ENCODE data around the gene ZBTB16. TPM values are rescaled to one million over a fixed set of nuclear protein-coding genes. Genes with fewer than 3 reads are reported as not detected.

ZBTB16 gene
- total and polyA plus RNA-seq, 4 donors = 32.9 to 283 (median 74.5) TPM

DNA sequence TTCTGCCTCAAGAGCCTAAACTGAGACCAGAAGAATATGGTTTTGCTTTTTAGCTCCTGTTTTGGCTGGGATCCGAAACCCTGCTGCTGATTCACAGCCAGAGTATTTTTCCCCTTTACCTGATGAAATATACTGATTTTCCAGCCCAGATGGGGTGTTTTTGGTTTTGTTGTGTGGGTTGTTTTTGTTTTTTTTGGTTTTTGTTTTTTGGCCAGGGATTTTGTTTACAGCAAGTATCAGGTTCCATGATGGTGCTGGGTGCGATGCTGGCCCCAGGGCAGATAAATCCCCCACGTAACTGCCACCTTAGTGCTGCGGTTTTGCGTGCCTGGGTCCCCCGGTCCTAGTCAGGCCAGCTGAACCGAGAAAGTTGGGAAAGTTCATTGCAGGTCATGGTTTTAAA lies 103.7 kb downstream of the ZBTB16 start:
- no peak for ATAC-seq (ENCODE audit: low FRiP score)
- Histone ChIP-seq H3K4me3 (ENCODE audit: low read length in 2 of 2) (no peak overlapping the region), H3K27ac (ENCODE audit: low read depth in 1 of 2, low read length in 2 of 2) (peak overlapping the region; percentile 98 to 99), H3K4me1 (ENCODE audit: control insufficient read depth in 1 of 2, insufficient read depth in 2 of 2, low read length in 2 of 2) (peaks cover 21 to 29% of the 10 kb centered on the region in 2 donors), H3K36me3 (ENCODE audit: control insufficient read depth in 1 of 2, insufficient read depth in 2 of 2, low read length in 1 of 2) (no peaks in the 10 kb centered on the region), H3K27me3 (ENCODE audit: control insufficient read depth in 1 of 2, insufficient read depth in 2 of 2, low read length in 1 of 2) (no peaks in the 10 kb centered on the region), H3K9me3 (ENCODE audit: control insufficient read depth, low read length) (no peaks in the 10 kb centered on the region)
- 9 to 13% methylated on average over 7 of the region's 7 CpGs for WGBS, 2 donors
- intact Hi-C loops (cut with DNase I) = loop anchor here (5.0 kb wide), 1 partner anchor 81 kb away; no protein-coding TSS in a partner anchor
- peak in 1 of 2 donors; percentile 70 for DNase-seq

GRCh38 chr11:114163830-114164401 lies 104.4 kb downstream of the ZBTB16 start:
- H3K36me3 ChIP-seq (ENCODE audit: control insufficient read depth in 1 of 2, insufficient read depth in 2 of 2, low read length in 1 of 2) = no peaks in the 10 kb centered on the region
- whole genome bisulfite sequencing, 2 donors = 10 to 30% methylated on average over 9 of the region's 9 CpGs
- intact Hi-C loops (cut with DNase I) = loop anchor here (5.0 kb wide), 1 partner anchor 82 kb away; no protein-coding TSS in a partner anchor

DNA sequence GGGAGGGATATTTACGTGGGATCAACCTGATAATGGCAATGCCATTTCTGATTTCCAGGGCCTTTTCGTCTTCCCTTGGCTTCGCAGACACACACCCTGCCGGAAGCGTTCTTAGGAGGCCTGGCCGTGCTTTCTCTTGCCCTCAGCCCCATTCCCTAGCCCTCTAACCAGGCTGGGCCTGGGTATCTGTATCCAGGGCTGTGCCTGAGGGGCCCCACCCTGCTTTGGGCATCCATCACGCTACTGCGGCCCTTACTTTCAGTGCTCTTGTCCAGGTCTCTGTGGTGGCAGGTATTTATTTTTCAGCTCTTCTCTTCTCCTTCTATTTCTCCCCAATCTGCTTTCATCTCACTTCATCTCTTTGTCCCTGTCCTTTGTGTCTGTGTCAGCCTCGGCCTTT lies 105.0 kb downstream of the ZBTB16 start:
- Histone ChIP-seq H3K4me1 (ENCODE audit: control insufficient read depth in 1 of 2, insufficient read depth in 2 of 2, low read length in 2 of 2) (peaks cover 21 to 33% of the 10 kb centered on the region in 2 donors), H3K27me3 (ENCODE audit: control insufficient read depth in 1 of 2, insufficient read depth in 2 of 2, low read length in 1 of 2) (no peaks in the 10 kb centered on the region), H3K36me3 (ENCODE audit: control insufficient read depth in 1 of 2, insufficient read depth in 2 of 2, low read length in 1 of 2) (no peaks in the 10 kb centered on the region), H3K9me3 (ENCODE audit: control insufficient read depth, low read length) (no peaks in the 10 kb centered on the region), H3K27ac (ENCODE audit: low read depth in 1 of 2, low read length in 2 of 2) (peak overlapping the region; percentile 98 to 99), H3K4me3 (ENCODE audit: low read length in 2 of 2) (no peak overlapping the region)
- DNase-seq (peak in 1 of 2 donors; percentile 43), ATAC-seq (ENCODE audit: low FRiP score) (no peak)
- intact Hi-C loops (cut with DNase I) = loop anchor here (5.0 kb wide), 1 partner anchor 82 kb away; no protein-coding TSS in a partner anchor
- WGBS, 2 donors = 90 to 94% methylated on average over 9 of the region's 9 CpGs

More at GRCh38 chr11:114163830-114164401, 104.4 kb downstream of the ZBTB16 start:
- ATAC-seq (ENCODE audit: low FRiP score) (peak; percentile 2), DNase-seq (no peak)
- Histone ChIP-seq H3K27me3 (ENCODE audit: control insufficient read depth in 1 of 2, insufficient read depth in 2 of 2, low read length in 1 of 2) (no peaks in the 10 kb centered on the region), H3K4me1 (ENCODE audit: control insufficient read depth in 1 of 2, insufficient read depth in 2 of 2, low read length in 2 of 2) (peaks cover 21 to 31% of the 10 kb centered on the region in 2 donors), H3K27ac (ENCODE audit: low read depth in 1 of 2, low read length in 2 of 2) (peak overlapping the region; percentile 98 to 99), H3K4me3 (ENCODE audit: low read length in 2 of 2) (no peak overlapping the region), H3K9me3 (ENCODE audit: control insufficient read depth, low read length) (no peaks in the 10 kb centered on the region)

GRCh38 chr11:114165326-114166230 lies 106.1 kb downstream of the ZBTB16 start:
- peaks cover 26 to 39% of the 10 kb centered on the region in 2 donors for H3K4me1 ChIP-seq (ENCODE audit: control insufficient read depth in 1 of 2, insufficient read depth in 2 of 2, low read length in 2 of 2)

GRCh38 chr11:114166362-114166761 lies 106.9 kb downstream of the ZBTB16 start:
- no peak for DNase-seq
- Histone ChIP-seq H3K36me3 (ENCODE audit: control insufficient read depth in 1 of 2, insufficient read depth in 2 of 2, low read length in 1 of 2) (no peaks in the 10 kb centered on the region), H3K9me3 (ENCODE audit: control insufficient read depth, low read length) (no peaks in the 10 kb centered on the region), H3K4me3 (ENCODE audit: low read length in 2 of 2) (no peak overlapping the region), H3K4me1 (ENCODE audit: control insufficient read depth in 1 of 2, insufficient read depth in 2 of 2, low read length in 2 of 2) (peaks cover 26 to 38% of the 10 kb centered on the region in 2 donors), H3K27me3 (ENCODE audit: control insufficient read depth in 1 of 2, insufficient read depth in 2 of 2, low read length in 1 of 2) (no peaks in the 10 kb centered on the region), H3K27ac (ENCODE audit: low read depth in 1 of 2, low read length in 2 of 2) (peak overlapping the region; percentile 98 to 99)
- intact Hi-C loops (cut with DNase I) = no loop called here
- no peak for ATAC-seq (ENCODE audit: low FRiP score)
- WGBS, 2 donors = 23 to 26% methylated on average over 4 of the region's 4 CpGs

More at GRCh38 chr11:114165326-114166230, 106.1 kb downstream of the ZBTB16 start:
- intact Hi-C loops (cut with DNase I) = no loop called here
- WGBS, 2 donors = 80 to 83% methylated on average over 7 of the region's 7 CpGs
- Histone ChIP-seq H3K27ac (ENCODE audit: low read depth in 1 of 2, low read length in 2 of 2) (peak overlapping the region; percentile 98 to 99), H3K27me3 (ENCODE audit: control insufficient read depth in 1 of 2, insufficient read depth in 2 of 2, low read length in 1 of 2) (no peaks in the 10 kb centered on the region), H3K36me3 (ENCODE audit: control insufficient read depth in 1 of 2, insufficient read depth in 2 of 2, low read length in 1 of 2) (no peaks in the 10 kb centered on the region), H3K4me3 (ENCODE audit: low read length in 2 of 2) (no peak overlapping the region), H3K9me3 (ENCODE audit: control insufficient read depth, low read length) (no peaks in the 10 kb centered on the region)
- ATAC-seq (ENCODE audit: low FRiP score) (no peak), DNase-seq (peak in 1 of 2 donors; percentile 15)

- H3K4me1 ChIP-seq (ENCODE audit: control insufficient read depth in 1 of 2, insufficient read depth in 2 of 2, low read length in 2 of 2) = peaks cover 31 to 34% of the 10 kb centered on the region in 2 donors
- H3K4me3 ChIP-seq (ENCODE audit: low read length in 2 of 2) = no peak overlapping the region
- peak overlapping the region; percentile 53 to 99 for H3K27ac ChIP-seq (ENCODE audit: low read depth in 1 of 2, low read length in 2 of 2)
- ATAC-seq (ENCODE audit: low FRiP score) = peak; percentile 41
- no peaks in the 10 kb centered on the region for H3K9me3 ChIP-seq (ENCODE audit: control insufficient read depth, low read length)
- WGBS, 2 donors = 0 to 1% methylated on average over 3 of the region's 3 CpGs
- H3K27me3 ChIP-seq (ENCODE audit: control insufficient read depth in 1 of 2, insufficient read depth in 2 of 2, low read length in 1 of 2) = no peaks in the 10 kb centered on the region
- DNase-seq = no peak
- intact Hi-C loops (cut with DNase I) = no loop called here
- H3K36me3 ChIP-seq (ENCODE audit: control insufficient read depth in 1 of 2, insufficient read depth in 2 of 2, low read length in 1 of 2) = no peaks in the 10 kb centered on the region
Observed at GRCh38 chr11:114166897-114167323, 107.4 kb downstream of the ZBTB16 start.

DNA sequence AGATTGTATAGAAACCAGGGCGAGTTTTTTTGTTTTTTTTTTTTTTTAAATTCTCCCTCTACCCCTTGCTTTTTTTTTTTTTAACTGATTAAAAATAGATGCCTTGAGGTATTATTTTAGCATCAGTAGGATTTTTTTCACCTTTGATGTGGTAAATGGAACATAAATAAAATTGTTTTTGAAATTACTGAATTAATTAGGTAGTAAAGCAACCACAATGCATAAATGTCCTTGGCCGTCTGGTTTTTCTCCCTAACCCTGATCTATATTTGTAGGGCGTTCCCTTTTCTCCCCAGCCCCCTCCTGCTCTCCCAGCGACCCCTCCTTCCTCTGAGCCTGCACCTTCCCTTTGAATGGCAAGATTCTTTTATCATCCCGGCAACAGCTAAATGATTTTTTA lies 107.8 kb downstream of the ZBTB16 start:
- WGBS, 2 donors = 19 to 22% methylated on average over 5 of the region's 5 CpGs
- no peak for ATAC-seq (ENCODE audit: low FRiP score)
- DNase-seq = no peak
- Histone ChIP-seq H3K27ac (ENCODE audit: low read depth in 1 of 2, low read length in 2 of 2) (peak overlapping the region; percentile 79 to 83), H3K4me3 (ENCODE audit: low read length in 2 of 2) (no peak overlapping the region), H3K36me3 (ENCODE audit: control insufficient read depth in 1 of 2, insufficient read depth in 2 of 2, low read length in 1 of 2) (no peaks in the 10 kb centered on the region), H3K9me3 (ENCODE audit: control insufficient read depth, low read length) (no peaks in the 10 kb centered on the region), H3K27me3 (ENCODE audit: control insufficient read depth in 1 of 2, insufficient read depth in 2 of 2, low read length in 1 of 2) (no peaks in the 10 kb centered on the region), H3K4me1 (ENCODE audit: control insufficient read depth in 1 of 2, insufficient read depth in 2 of 2, low read length in 2 of 2) (peaks cover 29 to 34% of the 10 kb centered on the region in 2 donors)
- intact Hi-C loops (cut with DNase I) = no loop called here

DNA sequence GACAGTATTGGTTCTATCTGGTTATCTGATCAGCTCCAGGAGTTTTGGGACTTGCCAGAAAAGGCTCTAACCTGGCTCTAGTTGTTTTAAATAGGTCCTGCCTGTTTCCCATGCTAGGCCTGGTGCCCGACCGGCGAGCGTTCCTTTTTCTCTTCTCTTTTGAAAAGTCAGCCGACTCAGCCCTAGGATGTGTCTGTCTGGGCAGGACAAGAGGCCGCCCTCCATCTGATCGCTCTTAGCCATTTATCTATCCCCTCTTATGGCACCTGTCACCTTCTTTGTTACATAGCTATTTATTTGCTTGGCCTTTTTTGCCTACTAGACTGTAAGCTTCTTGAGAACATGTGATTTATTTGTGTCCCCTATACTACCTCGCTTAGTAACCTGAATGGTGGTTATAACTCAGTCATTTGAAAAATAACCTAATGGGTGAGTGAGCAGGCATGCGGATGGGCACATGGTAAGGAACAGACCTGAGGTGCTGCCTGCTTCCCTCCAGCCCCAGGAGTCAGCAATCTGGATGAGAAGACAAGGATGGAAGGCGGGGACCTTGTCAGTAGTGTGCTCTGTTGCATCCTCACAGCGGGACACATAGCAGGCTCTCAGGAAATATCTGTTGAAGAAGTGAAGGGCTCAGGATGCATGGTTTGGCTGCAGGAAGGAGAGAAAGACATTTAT lies 108.4 kb downstream of the ZBTB16 start:
- intact Hi-C loops (cut with DNase I) = no loop called here
- ATAC-seq (ENCODE audit: low FRiP score) (no peak), DNase-seq (no peak)
- WGBS, 2 donors = 39 to 42% methylated on average over 11 of the region's 11 CpGs
- Histone ChIP-seq H3K27ac (ENCODE audit: low read depth in 1 of 2, low read length in 2 of 2) (peak overlapping the region; percentile 79 to 83), H3K4me1 (ENCODE audit: control insufficient read depth in 1 of 2, insufficient read depth in 2 of 2, low read length in 2 of 2) (peaks cover 28 to 36% of the 10 kb centered on the region in 2 donors), H3K9me3 (ENCODE audit: control insufficient read depth, low read length) (no peaks in the 10 kb centered on the region), H3K36me3 (ENCODE audit: control insufficient read depth in 1 of 2, insufficient read depth in 2 of 2, low read length in 1 of 2) (no peaks in the 10 kb centered on the region), H3K27me3 (ENCODE audit: control insufficient read depth in 1 of 2, insufficient read depth in 2 of 2, low read length in 1 of 2) (no peaks in the 10 kb centered on the region), H3K4me3 (ENCODE audit: low read length in 2 of 2) (no peak overlapping the region)

Data from aorta (tissue), 5 donors.